SK-N-MC (cell line): ENCODE data around the gene NVL.

Experiments used
- EZH2 ChIP-seq: fragments of 200-600 bp; sonication (generic); IDR thresholded peaks from one replicate; pipeline ENCODE4 v1.6.1; 2017; ENCODE audit warnings: antibody characterized with exemption
- FOXP2 ChIP-seq: optimal IDR thresholded peaks from 2 replicates; pipeline ENCODE3; 2011; ENCODE audit warnings: mild to moderate bottlenecking, moderate library complexity; ENCODE audit not compliant: insufficient read depth; ENCODE audit errors: extremely low read length, control extremely low read depth
- POLR2AphosphoS5 ChIP-seq: IDR thresholded peaks from 2 replicates; pipeline ENCODE4 v1.6.1; 2012; ENCODE audit warnings: mild to moderate bottlenecking, low read depth, low read length, borderline replicate concordance

DNA sequence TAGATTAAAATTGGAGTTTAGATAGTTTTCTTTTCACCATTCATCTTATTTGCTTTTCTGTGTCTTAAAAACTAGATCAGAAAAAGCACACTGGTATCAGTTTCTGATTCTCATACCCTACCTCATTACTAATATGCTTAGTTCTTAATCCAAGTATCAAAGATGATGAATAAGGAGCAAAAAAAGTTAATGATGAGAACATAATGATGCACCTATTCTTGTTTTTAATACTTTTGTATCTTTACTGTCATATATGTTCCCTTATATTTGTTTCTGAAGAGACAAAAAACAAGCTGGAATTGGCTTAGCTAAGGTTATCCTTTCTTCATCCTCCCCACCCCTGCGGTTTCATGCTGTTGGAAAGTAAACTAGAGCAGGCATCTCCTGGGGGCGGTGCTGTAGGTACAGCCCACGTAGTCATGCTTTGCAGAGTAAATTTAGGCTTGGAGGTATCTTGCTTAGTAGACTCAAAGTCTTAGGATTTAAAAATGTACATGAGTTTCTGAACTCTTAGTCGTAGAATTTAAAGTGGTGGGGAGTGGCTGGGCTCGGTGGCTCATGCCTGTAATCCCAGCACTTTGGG, 43.1 kb upstream of the NVL start:
- TF ChIP-seq EZH2 (no peak), POLR2AphosphoS5 (no peak), FOXP2 (no peak)
